DMS53 (cell line): ENCODE data around the gene NLRP6.
A peak's percentile ranks its signal among the peaks of the same experiment; 100 is the strongest.
"Not testable (repeated sequence)": the region's sequence is repeated elsewhere in the genome, so short reads cannot be mapped to it uniquely, and the experiment has no call there.

Experiments used
- DNase-seq: peaks from one replicate; lab custom pipeline; 2025; lab: John Stamatoyannopoulos, UW

The NLRP6 gene

DNA sequence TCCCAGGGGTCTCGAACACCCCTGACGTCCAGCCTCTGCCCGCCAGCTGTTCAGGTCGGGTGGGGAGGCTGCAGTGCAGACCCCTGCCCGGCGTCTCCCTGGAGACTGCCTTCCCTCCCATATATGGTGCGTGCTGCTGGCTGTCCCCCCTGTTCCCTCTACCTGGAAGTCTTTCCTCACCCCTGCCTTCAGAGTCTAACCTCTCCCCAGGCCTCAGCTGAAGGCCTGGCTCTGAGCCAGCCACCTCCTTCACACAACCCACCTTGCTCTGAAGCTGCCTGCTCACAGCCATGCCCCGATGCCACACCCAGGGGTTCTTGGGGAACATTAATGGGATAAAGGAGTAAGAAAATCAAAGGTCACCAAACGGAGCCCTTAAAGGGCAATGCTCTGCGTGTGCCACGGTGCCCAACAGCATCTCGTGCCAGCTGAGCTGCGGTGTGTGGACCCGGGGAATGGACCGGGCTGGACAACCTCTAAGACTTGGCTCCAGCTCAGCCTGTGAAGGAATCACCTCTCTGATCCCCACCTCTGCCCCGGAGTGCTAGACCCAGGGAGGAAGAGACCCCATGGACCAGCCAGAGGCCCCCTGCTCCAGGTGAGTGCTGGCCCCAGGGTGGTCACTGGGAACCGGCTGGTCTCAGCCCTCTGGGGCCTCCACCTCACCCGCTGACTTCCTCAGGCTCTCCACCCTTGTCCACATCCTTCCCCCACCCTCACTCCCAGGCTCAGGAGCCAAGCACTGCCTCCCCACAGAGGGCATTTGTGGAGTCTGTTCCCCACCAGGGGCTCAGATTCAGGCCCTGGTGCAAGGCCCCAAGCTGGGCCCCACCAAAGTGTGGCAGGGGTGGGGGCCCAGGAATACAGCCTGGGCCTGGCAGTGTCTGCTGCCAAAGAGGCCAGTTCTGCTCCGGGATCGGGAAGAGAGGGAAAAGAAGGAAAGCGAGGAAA is at the start of gene NLRP6:
NLRP6 (plus strand) TSS at position 407 of the 951 bp plus-strand sequence; CDS start at position 570, 163 bp downstream.
- no peak for DNase-seq

DNA sequence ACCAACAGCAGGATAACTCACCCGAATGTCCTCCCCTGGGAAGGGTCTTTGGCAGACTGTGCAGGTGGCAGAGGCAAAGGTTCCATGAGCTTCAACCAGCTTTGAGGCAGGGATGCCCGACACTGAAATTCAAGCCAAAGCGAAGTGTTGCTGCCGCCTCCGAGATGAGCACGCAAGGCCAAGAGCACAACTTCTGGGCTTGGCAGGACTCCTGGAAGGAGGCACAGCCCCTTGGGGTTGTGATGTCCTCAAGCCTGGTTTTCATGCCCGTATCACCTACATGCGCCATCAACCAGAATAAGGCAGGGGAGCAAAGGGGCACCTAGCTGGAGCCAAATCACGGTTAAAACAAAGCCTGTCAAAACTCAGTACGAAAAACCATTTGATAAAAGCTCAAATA is 47.8 kb upstream of the NLRP6 start:
- no peak for DNase-seq

DNA sequence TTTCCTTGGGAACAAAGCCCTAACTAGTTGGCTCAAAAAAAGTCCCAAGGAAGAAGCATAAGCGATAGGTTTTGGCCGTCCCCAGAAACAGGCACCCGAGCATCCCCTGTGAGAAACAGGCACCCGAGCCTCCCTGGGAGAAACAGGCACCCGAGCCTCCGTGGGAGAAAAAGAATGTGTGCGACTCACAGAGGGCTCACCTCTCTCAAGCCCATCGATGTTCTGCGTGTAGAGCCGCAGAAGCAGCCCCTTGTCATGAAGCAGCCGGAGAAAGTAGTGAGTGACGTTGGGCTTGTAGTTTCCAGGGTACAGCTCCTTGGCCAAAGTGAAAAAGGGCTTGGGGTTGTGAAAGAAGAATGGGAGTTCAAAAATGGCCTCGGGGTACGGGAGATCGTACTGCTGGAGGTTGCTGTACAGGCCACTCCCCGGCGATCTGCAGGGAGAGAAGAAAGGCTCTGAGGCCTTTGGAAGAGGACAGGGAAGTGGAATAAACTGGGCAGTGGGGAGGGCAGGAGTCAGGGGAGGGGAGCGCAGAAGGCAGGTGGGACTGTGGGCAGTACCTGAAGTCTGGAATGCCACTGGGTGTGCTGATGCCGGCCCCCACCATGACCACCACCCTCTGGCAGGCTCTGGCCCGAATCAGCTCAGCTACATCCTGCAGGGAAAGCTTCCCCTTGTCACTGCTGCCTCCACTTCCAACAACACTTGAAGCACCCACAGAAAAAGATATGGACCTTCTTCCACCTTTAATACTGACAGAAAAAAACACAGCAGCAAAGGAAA is 45.2 kb upstream of the NLRP6 start:
- DNase-seq = no peak

DNA sequence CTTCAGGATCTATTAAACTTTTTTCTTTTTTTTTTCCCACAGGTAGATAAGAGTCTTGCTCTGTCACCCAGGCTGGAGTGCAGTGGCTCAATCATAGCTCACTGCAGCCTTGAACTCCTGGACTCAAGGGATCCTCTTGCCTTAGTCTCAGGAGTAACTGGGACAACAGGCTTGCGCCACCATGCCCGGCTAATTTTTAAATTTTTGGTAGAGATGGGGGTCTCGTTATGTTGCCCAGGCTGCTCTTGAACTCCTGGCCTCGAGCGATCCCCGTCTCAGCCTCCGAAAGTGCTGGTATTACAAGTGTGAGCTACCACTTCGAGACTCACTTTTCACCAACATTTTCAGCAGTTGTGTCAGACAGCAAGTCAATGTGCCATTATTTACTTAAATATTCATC is 43.0 kb upstream of the NLRP6 start:
- DNase-seq = no peak

DNA sequence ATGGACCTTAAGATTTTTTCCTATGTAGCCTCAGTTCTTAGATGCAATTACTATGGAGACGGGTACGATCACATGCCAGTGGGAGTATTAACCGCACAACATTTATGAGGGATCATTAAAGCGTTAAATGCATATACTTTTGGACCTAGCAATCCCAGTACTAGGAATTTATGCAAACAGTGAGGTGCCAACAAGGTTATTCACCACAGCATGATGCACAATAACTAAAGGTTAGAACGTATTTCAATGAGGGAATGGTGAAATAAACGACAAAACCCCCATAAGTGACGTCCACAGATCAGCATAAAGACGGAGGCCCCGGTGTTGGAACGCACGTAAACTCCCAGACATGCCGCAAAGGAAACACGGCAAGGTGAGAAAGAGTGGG is 42.6 kb upstream of the NLRP6 start:
- DNase-seq = no peak

DNA sequence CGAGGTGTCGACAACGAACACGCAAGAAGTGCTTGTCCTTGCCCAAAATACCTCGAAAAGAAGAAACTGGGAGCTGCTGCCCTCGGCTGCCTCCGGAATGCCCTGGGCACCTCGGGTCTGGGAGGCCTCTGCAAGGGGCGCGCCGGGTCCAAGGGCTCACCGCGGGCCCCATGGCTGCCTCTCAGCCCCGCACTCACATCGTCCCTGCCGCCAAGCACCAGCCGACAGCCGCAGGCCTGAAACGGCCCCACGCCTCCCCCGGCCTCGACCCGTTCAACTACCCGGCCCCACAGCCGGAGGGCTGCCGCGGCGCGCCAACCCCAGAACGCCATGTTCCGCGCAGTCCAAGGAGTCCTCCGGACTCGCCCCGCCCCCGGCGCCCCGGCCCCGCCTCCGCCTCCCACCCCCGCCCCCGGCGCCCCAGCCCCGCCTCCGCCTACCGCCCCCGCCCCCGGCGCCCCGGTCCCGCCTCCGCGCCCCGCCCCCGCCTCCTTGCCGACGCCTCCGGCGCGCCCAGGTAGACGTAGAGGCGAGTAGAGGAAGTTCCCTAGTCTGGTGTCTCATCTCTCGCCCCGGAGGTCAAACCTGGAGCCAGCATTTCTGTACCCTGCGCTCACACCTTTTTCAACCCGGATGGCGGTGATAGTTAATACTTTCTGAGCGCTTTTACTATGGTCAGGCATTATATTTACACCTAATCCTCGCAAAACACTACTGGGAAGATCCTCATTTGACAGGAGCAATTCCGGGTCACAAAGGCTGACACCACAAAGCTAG is 42.0 kb upstream of the NLRP6 start, which contains the start of gene SIRT3:
SIRT3 (minus strand) TSS at position 346 of the 777 bp plus-strand sequence; CDS start at position 332, 14 bp downstream.
- peak; percentile 97 for DNase-seq

DNA sequence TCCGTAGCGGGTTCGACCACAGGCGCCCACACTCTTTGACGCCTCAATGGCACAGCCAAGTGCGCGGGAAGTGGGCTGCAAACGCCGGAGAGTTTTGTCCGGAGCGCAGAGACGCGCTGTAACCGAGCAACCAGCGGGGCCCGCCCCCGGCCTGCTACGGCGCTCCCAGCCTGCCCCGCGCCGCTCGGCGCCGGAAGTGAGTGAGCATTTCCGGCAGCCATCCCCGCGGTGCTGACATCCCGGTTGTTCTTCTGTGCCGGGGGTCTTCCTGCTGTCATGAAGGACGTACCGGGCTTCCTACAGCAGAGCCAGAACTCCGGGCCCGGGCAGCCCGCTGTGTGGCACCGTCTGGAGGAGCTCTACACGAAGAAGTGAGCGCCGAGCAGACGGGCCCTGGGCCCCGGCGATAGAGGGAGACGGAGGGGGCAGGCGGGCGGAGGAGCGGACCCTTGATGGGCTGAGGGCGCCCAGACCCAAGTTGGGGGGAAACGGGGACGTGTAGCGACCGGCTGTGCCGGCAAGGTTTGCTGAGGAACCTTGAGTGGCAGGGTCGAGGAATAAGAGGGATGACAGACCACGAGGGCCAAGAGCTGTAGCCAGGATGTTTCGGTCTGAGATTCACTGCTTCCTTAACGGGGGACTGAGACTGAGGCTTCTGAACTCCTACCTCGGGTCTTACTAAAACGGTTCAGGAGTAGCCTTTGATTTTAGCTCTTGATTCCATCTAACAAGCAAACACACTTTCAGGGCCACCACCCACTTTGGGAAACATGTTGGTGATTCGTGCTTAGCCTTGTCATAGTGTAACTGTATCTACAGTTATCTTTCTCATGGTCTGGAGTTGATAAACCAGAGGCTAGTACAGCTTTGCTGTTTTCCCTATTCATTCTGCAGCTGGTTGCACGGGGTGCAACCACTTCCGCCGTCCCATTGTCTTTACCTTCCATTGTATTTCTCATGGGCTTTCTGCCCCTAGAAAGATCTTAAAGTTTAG is 41.1 kb upstream of the NLRP6 start, which contains the start of gene PSMD13:
PSMD13 (plus strand) TSS at position 203 of the 994 bp plus-strand sequence; CDS start at position 277, 74 bp downstream.
- peak; percentile 96 for DNase-seq

DNA sequence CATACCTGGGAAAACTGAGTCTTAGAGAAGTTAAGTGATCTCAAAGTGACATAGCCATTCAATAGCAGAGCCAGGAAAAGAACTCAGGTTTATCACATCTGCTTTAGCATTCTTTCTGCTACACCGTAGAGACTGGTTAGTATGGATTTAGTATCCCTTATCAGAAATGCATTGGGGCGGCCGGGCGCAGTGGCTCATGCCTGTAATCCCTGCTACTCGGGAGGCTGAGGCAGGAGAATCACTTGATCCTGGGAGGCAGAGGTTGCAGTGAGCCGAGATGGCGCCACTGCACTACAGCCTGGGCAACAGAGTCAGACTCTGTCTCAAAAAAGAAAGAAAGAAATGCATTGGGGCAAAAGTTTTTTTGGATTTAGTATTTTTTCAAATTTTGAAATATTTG is 39.9 kb upstream of the NLRP6 start:
- not testable (repeated sequence) for DNase-seq

DNA sequence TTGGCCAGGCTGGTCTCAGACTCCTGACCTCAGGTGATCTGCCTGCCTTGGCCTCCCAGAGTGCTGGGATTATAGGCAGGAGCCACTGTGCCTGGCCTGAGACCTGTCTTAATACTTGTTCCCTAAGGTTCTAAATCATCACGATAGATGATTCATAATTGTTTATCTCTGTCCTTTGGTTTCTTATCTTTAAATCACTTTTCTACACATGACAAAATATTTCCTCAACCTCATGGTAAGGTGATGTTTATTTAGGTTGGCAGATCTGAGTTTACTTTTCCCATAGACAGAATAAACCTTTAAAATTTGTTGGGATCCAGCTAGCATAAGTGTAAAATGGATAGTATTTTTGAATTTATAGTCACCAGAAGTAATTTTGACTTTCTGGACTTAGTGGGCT is 37.9 kb upstream of the NLRP6 start:
- no peak for DNase-seq

DNA sequence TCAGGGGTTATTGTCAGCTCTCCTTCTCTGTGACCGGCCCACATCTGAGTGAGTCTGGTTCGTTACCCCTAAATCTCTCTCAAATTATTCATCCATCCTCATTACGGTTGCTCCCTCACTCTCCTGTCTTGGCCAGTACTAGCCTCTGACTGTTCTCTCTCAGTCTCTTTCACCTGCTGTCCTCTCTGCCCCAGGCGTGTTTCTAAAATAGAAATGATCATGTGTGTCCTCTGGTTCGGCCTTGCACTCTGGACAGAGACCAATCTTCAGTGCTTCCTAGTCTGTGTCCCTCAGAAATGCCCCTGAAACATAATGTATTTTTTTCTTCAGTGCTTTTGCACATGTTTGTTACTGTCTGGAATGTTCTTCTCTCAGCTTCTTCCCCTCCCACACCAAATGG is 36.6 kb upstream of the NLRP6 start:
- DNase-seq = no peak

DNA sequence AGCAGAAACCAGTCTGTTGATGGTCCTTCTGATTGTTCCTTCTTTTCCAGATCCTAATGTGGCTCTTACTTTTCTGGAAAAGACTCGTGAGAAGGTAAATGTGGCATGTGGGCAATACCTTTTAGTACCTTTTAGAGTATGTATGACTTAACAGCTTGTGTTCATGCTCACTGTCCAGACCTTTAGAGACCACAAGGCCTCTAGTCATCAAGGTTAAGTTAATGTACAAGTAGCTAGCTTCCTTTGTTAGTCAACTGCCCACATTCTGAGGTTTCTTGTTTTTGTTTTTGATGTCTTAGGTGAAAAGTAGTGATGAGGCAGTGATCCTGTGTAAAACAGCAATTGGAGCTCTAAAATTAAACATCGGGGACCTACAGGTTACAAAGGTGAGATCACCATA is 33.8 kb upstream of the NLRP6 start:
- DNase-seq = no peak

DNA sequence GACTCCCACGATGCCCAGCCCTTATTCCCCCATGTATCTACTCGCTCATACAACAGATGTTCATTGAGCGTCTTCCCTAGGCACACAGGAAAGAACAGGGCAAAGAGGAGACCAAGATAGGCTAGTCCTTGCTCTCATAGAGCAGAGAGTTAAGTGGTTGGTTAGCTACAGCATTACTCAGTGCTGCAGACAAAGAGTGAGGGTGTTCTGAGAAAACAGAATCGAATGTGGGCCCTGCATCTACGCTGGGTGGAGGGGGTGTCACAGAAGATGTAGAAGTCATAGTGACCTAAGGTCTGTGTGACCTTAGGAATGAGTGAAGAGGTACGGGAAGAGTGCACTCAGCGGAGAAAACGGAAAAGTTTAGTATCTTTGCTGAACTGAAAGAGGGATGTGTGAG is 29.1 kb upstream of the NLRP6 start:
- DNase-seq = no peak

DNA sequence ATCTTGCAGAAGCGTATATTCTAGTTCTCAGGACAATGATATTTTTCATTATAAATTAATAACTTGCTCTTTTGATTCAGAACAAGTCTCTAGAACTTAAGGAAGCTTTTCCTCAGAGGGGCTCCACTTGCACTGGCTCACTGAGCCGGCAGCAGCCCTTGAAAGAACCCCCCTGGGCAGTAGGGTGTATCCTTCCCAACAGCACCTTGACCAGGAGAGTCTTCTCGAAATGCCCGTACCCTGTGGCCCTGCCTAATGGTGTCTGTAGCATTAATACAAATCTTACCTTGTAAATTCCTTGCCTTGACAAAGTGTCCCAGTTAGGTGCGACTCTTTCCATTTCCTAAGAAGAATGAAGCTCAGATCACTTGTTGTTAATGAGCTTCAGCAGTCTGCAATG is 27.9 kb upstream of the NLRP6 start:
- DNase-seq = no peak

DNA sequence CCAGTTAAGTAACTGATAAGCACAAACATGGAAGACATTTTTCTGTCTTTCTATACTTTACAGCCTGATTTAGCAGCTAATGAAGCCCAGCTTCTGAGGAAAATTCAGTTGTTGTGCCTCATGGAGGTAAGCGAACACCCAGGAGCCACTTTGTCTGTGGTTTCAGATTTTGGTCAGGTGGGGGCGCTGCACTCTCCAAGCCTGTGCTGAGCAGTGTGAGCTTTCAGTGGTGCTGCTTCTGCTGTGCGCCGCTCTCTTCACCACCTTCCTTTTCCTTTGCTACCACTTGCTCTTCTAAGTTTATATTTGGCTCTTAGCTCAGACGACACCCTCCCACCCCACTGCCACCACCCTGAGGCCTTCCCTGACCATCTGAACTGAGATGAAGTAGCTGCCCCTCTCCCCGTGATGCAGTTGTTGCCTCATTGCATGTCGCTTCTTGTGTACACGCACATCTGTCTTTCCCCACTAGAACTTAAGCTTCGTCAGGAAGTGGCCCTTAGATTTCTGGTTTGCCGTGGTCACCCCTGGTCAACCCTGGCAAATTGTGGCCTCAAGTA is 27.4 kb upstream of the NLRP6 start:
- DNase-seq = peak; percentile 81

DNA sequence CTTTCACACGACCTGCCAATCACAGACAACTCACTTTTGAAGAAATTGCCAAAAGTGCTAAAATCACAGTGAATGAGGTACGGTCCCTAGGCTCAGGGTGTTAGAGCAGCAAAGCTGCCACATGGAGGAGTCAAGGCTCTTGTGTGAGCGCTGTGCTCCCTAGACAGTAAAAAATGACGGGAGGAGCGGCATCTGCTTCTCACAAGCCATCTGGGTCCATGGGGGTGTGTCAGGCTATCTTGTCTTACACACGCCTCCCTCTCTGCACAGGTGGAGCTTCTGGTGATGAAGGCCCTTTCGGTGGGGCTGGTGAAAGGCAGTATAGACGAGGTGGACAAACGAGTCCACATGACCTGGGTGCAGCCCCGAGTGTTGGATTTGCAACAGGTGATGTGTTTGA is 26.7 kb upstream of the NLRP6 start:
- no peak for DNase-seq

DNA sequence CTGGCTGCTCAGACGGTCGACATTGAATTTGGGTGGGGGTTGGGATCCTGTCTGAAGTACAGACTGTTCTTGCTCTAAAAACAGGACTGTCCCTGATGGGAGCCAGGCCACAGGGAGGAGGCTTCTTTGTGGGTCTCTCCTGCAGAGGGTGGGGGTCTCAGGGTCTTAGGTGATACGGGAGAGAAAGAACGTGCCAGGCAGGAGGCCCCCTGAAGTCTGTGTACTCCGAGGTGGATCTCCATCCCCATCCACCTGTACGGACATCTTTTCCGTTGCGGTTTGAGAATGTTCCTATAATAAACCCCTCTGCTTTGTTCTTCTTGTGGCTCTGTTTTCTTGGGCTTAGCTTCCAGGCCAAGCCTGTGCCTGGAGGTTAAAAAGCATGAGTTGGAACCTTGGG is 25.5 kb upstream of the NLRP6 start:
- no peak for DNase-seq

DNA sequence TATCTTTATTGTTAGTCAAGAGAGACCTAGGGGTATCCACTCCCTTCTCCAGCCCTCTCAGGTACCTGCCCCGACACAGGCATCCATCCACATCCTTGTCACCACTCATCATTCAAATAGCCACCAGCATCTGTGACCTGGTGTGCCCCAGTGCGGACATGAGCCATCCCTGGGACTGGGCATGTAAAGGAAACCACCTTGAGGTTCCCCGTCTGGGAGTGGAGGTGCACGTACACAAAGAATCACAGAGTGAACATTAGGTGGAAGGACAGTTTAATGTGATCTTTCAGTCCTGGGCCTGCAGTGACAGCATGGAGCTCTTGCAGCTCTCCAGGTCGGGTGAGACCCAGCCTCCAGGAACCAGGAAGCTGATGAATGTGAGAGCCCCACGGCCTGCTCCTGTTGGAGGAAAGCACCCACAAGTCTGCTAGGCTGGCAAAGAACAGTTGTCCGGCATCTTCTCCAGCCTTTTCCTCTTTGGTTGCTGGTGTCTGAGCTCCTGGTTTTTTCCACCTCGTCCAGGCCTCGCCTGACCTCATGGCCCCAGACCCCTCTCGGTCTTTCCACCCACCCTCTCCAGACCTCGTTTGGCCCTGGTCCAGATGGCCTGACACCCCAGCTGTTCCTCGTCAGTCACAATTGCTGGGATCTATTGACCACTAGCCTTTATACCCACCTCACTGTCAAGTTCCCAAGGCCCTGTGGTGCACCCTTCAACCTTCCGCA is 24.9 kb upstream of the NLRP6 start:
- peak; percentile 41 for DNase-seq

DNA sequence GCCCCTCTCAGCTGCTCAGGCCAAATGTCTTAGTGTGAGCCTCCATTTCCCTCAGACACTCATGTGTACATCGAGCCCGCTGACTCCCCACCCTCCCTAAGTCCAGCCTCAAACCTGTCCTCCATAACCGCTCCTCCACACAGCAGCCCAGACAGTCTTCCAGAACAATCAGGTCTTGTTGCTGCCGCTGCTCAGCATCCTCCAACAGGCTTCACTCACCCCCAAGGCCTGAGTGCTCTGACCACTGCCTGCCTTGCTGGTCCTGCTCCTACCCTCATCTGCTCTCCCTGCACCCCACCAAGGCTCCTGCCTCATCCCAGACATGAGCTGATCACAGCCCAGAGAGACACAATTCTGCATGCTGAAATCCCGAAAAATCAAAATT is 24.3 kb upstream of the NLRP6 start:
- no peak for DNase-seq

DNA sequence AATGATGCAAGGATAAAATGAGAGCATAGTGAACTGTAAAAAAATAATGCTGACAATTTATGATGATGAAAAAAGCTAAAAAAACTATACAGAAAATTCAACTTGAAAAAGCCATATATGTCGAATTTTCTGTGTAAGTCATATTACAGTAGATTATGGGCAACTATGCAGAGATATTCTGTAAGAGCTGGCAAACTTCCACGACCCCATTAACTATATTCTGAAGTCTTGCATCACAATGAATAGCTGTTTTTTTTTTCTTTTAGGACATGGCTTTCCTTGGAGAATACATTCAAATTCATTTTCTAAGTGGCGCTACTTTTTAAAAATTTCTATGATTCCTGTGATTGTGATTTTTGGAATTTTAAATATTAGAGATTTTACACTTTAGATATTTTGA is 23.0 kb upstream of the NLRP6 start:
- DNase-seq = no peak

DNA sequence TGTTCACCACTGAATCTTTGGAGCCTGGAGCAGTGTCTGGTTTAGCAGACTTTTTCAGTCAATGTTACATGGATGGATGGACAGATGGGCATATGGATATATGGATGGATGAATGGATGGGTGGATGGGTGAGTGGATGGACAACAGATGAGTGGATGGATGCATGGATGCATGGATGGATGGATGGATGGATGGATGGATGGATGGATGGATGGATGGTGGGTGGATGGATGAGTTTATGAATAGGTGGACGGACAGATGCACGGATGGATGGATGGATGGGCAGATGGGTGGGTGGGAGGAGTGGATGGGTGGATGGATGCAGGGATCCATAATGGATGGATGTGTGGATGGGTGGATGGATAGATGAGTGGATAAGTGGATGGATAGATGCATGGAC is 22.4 kb upstream of the NLRP6 start:
- DNase-seq = no peak
